Choroid plexus epithelial cell (primary cell): ENCODE results near the gene SSR4.

Experiments
- DNase-seq: peaks from one replicate; pipeline ENCODE4 v3.0.0-alpha.2; 2010; ENCODE audit warnings: low read depth
- H3K4me3 ChIP-seq: 2 replicates; pipeline ENCODE4 v1.5.1; 2011; ENCODE audit warnings: low read depth, mild to moderate bottlenecking, control low read depth, low read length, moderate library complexity
- CTCF ChIP-seq: conservative IDR thresholded peaks from 2 replicates; pipeline ENCODE4 v1.5.1; 2011; ENCODE audit warnings: low read depth, mild to moderate bottlenecking, control low read depth, inconsistent platforms, low read length, moderate library complexity

The SSR4 gene

GRCh38 chrX:153818571-153819383, 24.3 kb downstream of the SSR4 start:
- DNase-seq, result no peak
- TF ChIP-seq CTCF, result no peak
- peak overlapping the region; percentile 29 for H3K4me3 ChIP-seq

- H3K4me3 ChIP-seq, result peak overlapping the region; percentile 29
- TF ChIP-seq CTCF, result no peak
- no peak for DNase-seq
Measured at GRCh38 chrX:153819384-153820040, 25.0 kb downstream of the SSR4 start.

GRCh38 chrX:153820601-153821000, 26.1 kb downstream of the SSR4 start:
- H3K4me3 ChIP-seq, result no peak overlapping the region
- no peak for DNase-seq
- no peak for TF ChIP-seq CTCF

- H3K4me3 ChIP-seq, result no peak overlapping the region
- DNase-seq, result no peak
- no peak for TF ChIP-seq CTCF
Measured at GRCh38 chrX:153821066-153821465, 26.6 kb downstream of the SSR4 start.

GRCh38 chrX:153824348-153824747, 29.9 kb downstream of the SSR4 start:
- H3K4me3 ChIP-seq, result no peak overlapping the region
- TF ChIP-seq CTCF, result no peak
- no peak for DNase-seq

GRCh38 chrX:153825042-153825441, 30.6 kb downstream of the SSR4 start:
- no peak for TF ChIP-seq CTCF
- no peak for DNase-seq
- H3K4me3 ChIP-seq, result no peak overlapping the region
